Osteoblast (primary cell): Measurements from ENCODE around the gene HDAC4. TPM values are rescaled to one million over a fixed set of nuclear protein-coding genes. Genes with fewer than 3 reads are reported as not detected.
A peak's percentile ranks its signal among the peaks of the same experiment; 100 is the strongest.

ENCODE experiments used
- DNase-seq: peaks from one replicate; pipeline ENCODE4 v3.0.0; 2011; ENCODE audit warnings: low spot score, mixed read lengths; ENCODE audit not compliant: insufficient read length; ENCODE audit errors: missing footprints
- H2AFZ ChIP-seq: 2 replicates; pipeline ENCODE4 v1.6.0; 2011; ENCODE audit warnings: mild to moderate bottlenecking, low read length
- H3K27ac ChIP-seq: 2 replicates; pipeline ENCODE4 v1.5.1; 2011; ENCODE audit warnings: mild to moderate bottlenecking, low read depth, low read length, moderate library complexity
- H3K27me3 ChIP-seq: 2 replicates; pipeline ENCODE4 v1.6.0; 2012; ENCODE audit warnings: mild to moderate bottlenecking, control low read depth, inconsistent platforms, low read length, moderate library complexity; ENCODE audit not compliant: insufficient read depth
- H3K36me3 ChIP-seq: 2 replicates; pipeline ENCODE4 v1.5.1; 2011; ENCODE audit warnings: mild to moderate bottlenecking, low read length, control low read depth, moderate library complexity; ENCODE audit not compliant: insufficient read depth
- H3K4me1 ChIP-seq: 2 replicates; pipeline ENCODE4 v1.5.1; 2011; ENCODE audit warnings: mild to moderate bottlenecking, low read length, control low read depth, moderate library complexity; ENCODE audit not compliant: insufficient read depth
- H3K4me2 ChIP-seq: 2 replicates; pipeline ENCODE4 v1.6.0; 2011; ENCODE audit warnings: mild to moderate bottlenecking, low read length; ENCODE audit not compliant: insufficient read depth
- H3K4me3 ChIP-seq: fragments of 200-600 bp; sonication (generic); 3 replicates; pipeline ENCODE4 v1.5.1; 2012; ENCODE audit warnings: mild to moderate bottlenecking, low read length, inconsistent platforms; ENCODE audit not compliant: insufficient read depth
- H3K79me2 ChIP-seq: 2 replicates; pipeline ENCODE4 v1.6.0; 2012; ENCODE audit warnings: mild to moderate bottlenecking, low read length, control low read depth, inconsistent platforms; ENCODE audit not compliant: insufficient read depth
- H3K9me3 ChIP-seq: 2 replicates; pipeline ENCODE4 v1.5.1; 2011; ENCODE audit warnings: low read depth, low read length, control low read depth
- H4K20me1 ChIP-seq: 2 replicates; pipeline ENCODE4 v1.6.0; 2012; ENCODE audit warnings: mild to moderate bottlenecking, low read length, control low read depth; ENCODE audit not compliant: insufficient read depth
- CTCF ChIP-seq: IDR thresholded peaks from 2 replicates; pipeline ENCODE4 v1.5.1; 2011; ENCODE audit warnings: mild to moderate bottlenecking, low read depth, low read length, moderate library complexity; ENCODE audit errors: extremely low read depth
- total RNA-seq: library from RNA; depleted of rRNA; stranded (reverse); fragments of >200 nt; gene quantifications from 2 replicates; pipeline ENCODE4 v1.2.3, GENCODE V29; 2012

Gene HDAC4
- total RNA-seq, 1 donor = 30.8 TPM

DNA sequence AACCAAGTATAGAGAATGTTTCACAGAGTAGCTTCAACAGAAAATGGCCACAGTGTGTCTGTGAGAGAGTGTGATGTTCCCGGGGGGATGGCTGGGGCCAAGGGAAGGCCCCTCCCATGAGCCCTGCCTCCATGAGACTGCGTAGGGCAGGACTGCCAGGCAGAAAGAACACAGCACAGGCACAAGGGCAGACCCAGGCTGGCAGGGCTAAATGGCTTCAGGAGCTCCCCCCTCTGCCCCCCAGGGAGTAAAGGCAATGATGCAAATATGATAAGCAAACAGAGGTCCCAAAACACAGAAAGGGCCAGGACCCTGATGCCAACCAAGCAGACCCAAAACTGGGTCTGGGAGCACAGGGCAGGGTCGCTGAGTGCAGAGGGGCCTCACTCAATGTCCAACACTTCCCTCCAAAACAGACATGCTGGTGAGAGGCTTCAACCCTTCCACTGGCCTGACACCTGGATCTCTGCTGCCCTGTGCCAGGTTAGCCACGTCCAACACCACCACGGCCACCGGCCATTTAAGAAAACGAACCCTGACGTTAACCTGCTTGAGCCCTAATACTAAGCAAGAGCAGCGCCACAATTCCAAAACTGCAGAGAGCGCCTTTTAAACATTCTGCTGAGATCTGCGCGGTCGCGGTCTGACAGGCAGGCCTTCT, 90.3 kb downstream of the HDAC4 start:
- Histone ChIP-seq H3K4me3 (no peak overlapping the region), H3K4me2 (no peak overlapping the region), H3K27me3 (no peaks in the 10 kb centered on the region), H3K79me2 (peaks cover 17% of the 10 kb centered on the region), H4K20me1 (no peaks in the 10 kb centered on the region), H2AFZ (no peak overlapping the region), H3K9me3 (no peaks in the 10 kb centered on the region), H3K36me3 (no peaks in the 10 kb centered on the region), H3K4me1 (peaks cover 13% of the 10 kb centered on the region), H3K27ac (no peak overlapping the region)
- TF ChIP-seq CTCF = no peak
- DNase-seq = no peak

DNA sequence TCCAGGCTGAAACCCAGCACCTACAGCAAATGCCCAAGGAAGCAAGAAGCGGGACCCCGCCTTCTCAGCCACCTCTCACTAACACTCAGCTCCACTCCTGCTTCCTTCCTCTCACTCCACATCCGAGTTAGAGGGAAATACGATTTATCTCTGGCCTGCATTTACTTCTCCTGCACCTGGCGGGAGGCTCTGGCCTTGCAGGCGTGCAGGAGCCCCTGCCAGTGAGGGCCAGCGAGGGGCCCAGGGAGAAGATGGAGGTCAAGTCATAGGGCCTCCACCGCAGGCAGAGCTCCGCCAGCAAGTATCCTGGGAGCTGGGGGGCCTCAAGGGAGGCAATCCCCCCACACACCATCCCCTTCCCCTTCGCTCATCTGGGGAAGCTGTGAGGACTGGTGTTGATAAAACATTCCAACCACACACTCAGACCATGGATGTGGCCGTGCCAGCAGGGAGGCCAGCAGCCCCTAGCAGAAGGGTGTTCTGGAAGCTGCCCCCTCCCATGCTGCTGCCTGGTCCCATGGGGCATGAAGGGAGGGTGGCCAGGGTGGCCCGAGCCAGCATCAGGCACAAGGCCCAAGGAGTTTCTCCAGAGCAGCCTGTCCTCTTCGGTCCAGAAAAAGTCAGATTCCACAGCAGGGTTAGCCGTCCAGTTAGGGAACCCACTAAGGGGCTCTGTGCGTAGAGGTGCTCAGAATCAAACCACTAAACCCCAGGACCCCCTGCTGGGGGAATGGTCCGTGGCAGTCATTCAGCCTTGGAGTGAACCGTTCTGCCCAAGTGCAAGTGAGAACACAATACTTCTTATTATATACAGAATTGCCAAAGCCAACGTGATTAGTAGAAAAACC, 91.2 kb downstream of the HDAC4 start:
- H3K27ac ChIP-seq = peak overlapping the region; percentile 42
- H3K4me3 ChIP-seq = peak overlapping the region; percentile 54
- H2AFZ ChIP-seq = peak overlapping the region; percentile 58
- DNase-seq = peak; percentile 18
- no peaks in the 10 kb centered on the region for H3K9me3 ChIP-seq
- H3K79me2 ChIP-seq = peaks cover 17% of the 10 kb centered on the region
- peaks cover 13% of the 10 kb centered on the region for H3K4me1 ChIP-seq
- no peaks in the 10 kb centered on the region for H3K36me3 ChIP-seq
- TF ChIP-seq CTCF = no peak
- H3K27me3 ChIP-seq = no peaks in the 10 kb centered on the region
- no peaks in the 10 kb centered on the region for H4K20me1 ChIP-seq
- H3K4me2 ChIP-seq = peak overlapping the region; percentile 94

- Histone ChIP-seq H3K4me3 (peak overlapping the region; percentile 54), H4K20me1 (no peaks in the 10 kb centered on the region), H3K4me2 (peak overlapping the region; percentile 94), H2AFZ (peak overlapping the region; percentile 58), H3K79me2 (peaks cover 17% of the 10 kb centered on the region), H3K9me3 (no peaks in the 10 kb centered on the region), H3K4me1 (peaks cover 13% of the 10 kb centered on the region), H3K36me3 (no peaks in the 10 kb centered on the region), H3K27ac (peak overlapping the region; percentile 42), H3K27me3 (no peaks in the 10 kb centered on the region)
- DNase-seq = peak; percentile 97
- no peak for TF ChIP-seq CTCF
Observed at GRCh38 chr2:239308661-239309397, 92.0 kb downstream of the HDAC4 start.
